Gastroesophageal sphincter (tissue), 3 donors: ENCODE data around the gene ZNF594.

Source experiments
- EP300 ChIP-seq: sonication (generic); formaldehyde crosslinking; IDR thresholded peaks from one replicate; pipeline ENCODE4 v1.6.1; 2017; ENCODE audit warnings: antibody characterized with exemption, mild to moderate bottlenecking
- POLR2A ChIP-seq, 2 donors: fragments of 450-650 bp; IDR thresholded peaks; one replicate each; pipeline ENCODE4 v1.6.1; 2017; ENCODE audit warnings: antibody characterized with exemption in 2 of 2, mild to moderate bottlenecking in 2 of 2, moderate library complexity in 1 of 2
- POLR2AphosphoS5 ChIP-seq: sonication (generic); formaldehyde crosslinking; IDR thresholded peaks from one replicate; pipeline ENCODE4 v1.6.1; 2017; ENCODE audit warnings: antibody characterized with exemption
- TF ChIP-seq, protein P1 (sequence below), 4 experiments: fragments of 200-600 bp in 2 of 4; fragments of 450-650 bp in 2 of 4; sonication (generic) in 1 of 4; IDR thresholded peaks; one replicate each; pipeline ENCODE4 v1.5.1; 2017 to 2019; ENCODE audit warnings: antibody characterized with exemption in 4 of 4, mild to moderate bottlenecking in 2 of 4, moderate library complexity in 2 of 4

DNA sequence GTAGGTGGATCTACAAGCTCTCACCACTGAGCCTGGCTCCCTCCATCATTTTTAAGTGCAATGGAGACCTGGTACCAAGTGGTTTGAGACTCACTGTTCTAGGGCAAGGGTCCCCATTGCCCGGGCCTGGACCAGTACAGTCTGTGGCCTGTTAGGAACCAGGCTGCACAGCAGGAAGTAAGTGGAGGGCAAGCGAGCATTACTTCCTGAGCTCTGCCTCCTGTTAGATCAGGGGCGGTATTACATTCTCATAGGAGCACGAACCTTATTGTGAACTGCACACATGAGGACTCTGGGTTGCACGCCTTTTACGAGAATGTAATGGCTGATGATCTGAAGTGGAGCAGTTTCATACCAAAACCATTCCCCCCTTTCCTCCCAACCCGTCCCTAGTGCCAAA, 6.8 kb upstream of the ZNF594 start:
- TF ChIP-seq, protein P1, sequence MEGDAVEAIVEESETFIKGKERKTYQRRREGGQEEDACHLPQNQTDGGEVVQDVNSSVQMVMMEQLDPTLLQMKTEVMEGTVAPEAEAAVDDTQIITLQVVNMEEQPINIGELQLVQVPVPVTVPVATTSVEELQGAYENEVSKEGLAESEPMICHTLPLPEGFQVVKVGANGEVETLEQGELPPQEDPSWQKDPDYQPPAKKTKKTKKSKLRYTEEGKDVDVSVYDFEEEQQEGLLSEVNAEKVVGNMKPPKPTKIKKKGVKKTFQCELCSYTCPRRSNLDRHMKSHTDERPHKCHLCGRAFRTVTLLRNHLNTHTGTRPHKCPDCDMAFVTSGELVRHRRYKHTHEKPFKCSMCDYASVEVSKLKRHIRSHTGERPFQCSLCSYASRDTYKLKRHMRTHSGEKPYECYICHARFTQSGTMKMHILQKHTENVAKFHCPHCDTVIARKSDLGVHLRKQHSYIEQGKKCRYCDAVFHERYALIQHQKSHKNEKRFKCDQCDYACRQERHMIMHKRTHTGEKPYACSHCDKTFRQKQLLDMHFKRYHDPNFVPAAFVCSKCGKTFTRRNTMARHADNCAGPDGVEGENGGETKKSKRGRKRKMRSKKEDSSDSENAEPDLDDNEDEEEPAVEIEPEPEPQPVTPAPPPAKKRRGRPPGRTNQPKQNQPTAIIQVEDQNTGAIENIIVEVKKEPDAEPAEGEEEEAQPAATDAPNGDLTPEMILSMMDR (IDR thresholded peaks at IDR 0.05) = no peak
- no peak for TF ChIP-seq POLR2A (IDR thresholded peaks at IDR 0.05)
- no peak for TF ChIP-seq EP300
- no peak for TF ChIP-seq POLR2AphosphoS5
